22Rv1 (cell line): ENCODE measurements around the gene KCNJ2.

Experiments used
- CTCF ChIP-seq: fragments of 450-650 bp; IDR thresholded peaks from 2 replicates; pipeline ENCODE4 v1.5.1; 2017; ENCODE audit warnings: mild to moderate bottlenecking
- ZFX ChIP-seq: fragments of 450-650 bp; IDR thresholded peaks from 2 replicates; pipeline ENCODE4 v1.6.1; 2017; ENCODE audit warnings: antibody characterized with exemption, borderline replicate concordance

GRCh38 chr17:70207184-70207583 lies 37.9 kb downstream of the KCNJ2 start:
- TF ChIP-seq CTCF = no peak
- TF ChIP-seq ZFX = no peak
